HG02970 (cell line): ENCODE data around the gene CCDC171.
"Not testable (repeated sequence)": the region's sequence is repeated elsewhere in the genome, so short reads cannot be mapped to it uniquely, and the experiment has no call there.

Source experiments
- ATAC-seq: cut with Tn5 transposase; IDR thresholded peaks from one replicate; pipeline ENCODE4 v1.9.1; 2021; ENCODE audit warnings: mild to moderate bottlenecking, moderate library complexity, moderate number of reproducible peaks; ENCODE audit not compliant: unreplicated experiment, low FRiP score

CCDC171 gene

DNA sequence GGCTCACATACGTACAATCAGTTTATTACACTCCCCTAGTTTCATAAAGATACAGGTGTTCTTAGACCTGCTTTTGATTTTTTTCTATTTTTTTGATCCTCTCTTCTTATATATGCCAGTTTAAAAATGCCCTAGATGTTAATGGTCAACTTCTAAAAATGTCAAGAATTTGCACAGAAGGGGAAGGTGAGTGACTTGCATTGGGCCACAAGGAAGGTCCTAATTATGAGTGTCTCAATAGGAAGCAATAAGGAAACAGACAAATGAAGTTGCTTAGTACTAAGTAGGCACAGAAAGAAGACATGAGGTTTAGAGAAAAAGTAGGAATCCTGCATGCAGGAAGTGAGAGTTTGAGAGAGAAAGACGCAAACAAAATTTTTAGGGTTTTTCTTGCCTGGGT lies 3.2 kb upstream of the CCDC171 start:
- no peak for ATAC-seq

DNA sequence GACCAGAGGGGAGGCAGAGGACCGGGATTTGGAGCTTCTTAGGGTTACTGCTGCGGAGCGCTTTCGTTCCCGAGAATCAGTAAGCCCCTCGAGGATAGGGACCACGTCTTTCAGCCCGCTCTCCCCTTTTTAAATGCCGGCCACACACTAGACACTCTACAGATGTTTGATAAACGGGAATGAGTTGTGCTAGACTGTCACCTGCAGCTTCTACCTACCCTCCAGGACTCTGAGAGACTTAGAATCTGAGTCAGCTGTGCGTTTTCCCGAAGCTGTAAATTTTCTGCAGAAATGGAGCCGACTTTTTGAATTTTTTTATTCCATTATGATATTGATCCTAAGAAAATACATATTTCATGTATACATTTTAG lies 670 bp downstream of the CCDC171 start:
- peak; percentile 2 for ATAC-seq

GRCh38 chr9:15570769-15571168 lies 17.9 kb downstream of the CCDC171 start:
- no peak for ATAC-seq

GRCh38 chr9:15572200-15572770 lies 19.4 kb downstream of the CCDC171 start:
- ATAC-seq, result no peak

- ATAC-seq, result no peak
Observed at GRCh38 chr9:15576350-15577050, 23.7 kb downstream of the CCDC171 start.

DNA sequence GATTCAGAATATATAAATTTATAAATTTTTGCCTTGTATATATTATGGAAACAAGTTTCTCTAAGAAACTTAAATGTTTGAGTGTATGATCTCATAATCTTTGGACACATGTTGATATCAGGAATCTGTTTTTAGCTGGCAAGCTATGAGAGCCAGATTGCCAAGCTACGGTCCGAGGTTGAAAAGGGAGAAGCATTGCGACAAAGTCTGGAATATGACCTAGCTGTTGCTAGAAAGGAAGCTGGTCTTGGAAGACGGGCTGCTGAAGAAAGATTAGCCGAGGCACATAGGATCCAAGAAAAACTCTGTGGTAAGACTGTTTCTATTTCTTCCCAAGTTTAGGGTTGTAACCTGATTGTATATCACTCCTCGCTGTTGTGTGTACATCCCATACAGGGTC lies 25.9 kb downstream of the CCDC171 start:
- no peak for ATAC-seq

GRCh38 chr9:15584379-15584778 lies 31.5 kb downstream of the CCDC171 start:
- no peak for ATAC-seq

GRCh38 chr9:15592317-15592716 lies 39.5 kb downstream of the CCDC171 start:
- no peak for ATAC-seq

- not testable (repeated sequence) for ATAC-seq
Observed at GRCh38 chr9:15592940-15593339, 40.1 kb downstream of the CCDC171 start.

GRCh38 chr9:15600666-15601330 lies 48.0 kb downstream of the CCDC171 start:
- ATAC-seq, result not testable (repeated sequence)

- no peak for ATAC-seq
Observed at GRCh38 chr9:15606643-15607472, 54.0 kb downstream of the CCDC171 start.

GRCh38 chr9:15612962-15613361 lies 60.1 kb downstream of the CCDC171 start:
- peak; percentile 56 for ATAC-seq

DNA sequence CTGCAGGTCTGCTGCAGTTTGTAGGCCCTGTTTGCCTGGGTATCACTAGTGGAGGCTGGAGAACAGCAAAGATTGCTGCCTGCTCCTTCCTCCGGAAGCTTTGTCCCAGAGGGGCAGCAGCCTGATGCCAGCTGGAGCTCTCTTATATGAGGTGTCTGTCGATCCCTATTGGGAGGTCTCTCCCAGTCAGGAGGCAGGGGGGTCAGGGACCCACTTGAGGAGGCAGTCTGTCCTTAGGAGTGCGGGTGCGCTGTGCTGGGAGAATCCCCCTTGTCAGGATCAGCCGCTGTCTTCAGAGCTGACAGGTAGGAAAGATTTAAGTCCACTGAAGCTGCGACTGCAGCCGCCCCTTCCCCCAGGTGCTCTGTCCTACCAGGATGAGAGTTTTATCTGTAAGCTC lies 64.9 kb downstream of the CCDC171 start:
- no peak for ATAC-seq

DNA sequence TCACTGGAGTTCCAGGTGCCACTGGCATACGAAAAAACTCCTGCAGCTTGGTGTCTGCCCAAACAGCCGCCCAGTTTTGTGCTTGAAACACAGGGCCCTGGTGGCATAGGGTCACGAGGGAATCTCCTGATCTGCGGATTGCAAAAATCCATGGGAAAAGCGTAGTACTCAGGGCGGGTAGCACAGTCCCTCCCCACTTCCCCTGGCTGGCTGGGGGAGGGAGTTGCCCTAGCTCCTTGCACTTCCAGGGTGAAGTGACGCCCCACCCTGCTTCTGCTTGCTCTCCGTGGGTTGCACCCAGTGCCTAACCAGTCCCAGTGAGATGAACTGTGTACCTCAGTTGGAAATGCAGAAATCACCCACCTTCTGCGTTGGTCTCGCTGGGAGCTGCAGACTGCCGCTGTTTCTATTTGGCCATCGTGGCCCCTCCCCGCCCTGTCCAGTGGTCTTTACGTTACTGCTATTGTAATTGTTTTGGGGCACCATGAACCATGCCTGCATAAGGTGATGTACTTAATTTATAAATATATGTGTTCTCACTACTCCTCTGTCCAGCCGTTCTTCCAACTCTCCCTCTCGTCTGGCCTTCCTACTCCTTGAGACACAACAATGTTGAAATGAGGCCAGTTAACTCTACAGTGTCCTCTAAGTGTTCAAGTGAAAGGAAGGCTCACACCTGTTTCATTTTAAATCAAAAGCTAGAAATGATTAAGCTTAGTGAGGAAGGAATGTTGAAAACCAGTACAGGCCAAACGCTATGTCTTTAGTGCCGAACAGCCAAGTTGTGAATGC lies 65.9 kb downstream of the CCDC171 start:
- no peak for ATAC-seq

GRCh38 chr9:15622318-15622971 lies 69.6 kb downstream of the CCDC171 start:
- ATAC-seq, result no peak

- no peak for ATAC-seq
Observed at GRCh38 chr9:15635752-15636151, 82.9 kb downstream of the CCDC171 start.

- no peak for ATAC-seq
Observed at GRCh38 chr9:15640121-15640520, 87.3 kb downstream of the CCDC171 start.

- no peak for ATAC-seq
Observed at GRCh38 chr9:15641291-15641690, 88.4 kb downstream of the CCDC171 start.

DNA sequence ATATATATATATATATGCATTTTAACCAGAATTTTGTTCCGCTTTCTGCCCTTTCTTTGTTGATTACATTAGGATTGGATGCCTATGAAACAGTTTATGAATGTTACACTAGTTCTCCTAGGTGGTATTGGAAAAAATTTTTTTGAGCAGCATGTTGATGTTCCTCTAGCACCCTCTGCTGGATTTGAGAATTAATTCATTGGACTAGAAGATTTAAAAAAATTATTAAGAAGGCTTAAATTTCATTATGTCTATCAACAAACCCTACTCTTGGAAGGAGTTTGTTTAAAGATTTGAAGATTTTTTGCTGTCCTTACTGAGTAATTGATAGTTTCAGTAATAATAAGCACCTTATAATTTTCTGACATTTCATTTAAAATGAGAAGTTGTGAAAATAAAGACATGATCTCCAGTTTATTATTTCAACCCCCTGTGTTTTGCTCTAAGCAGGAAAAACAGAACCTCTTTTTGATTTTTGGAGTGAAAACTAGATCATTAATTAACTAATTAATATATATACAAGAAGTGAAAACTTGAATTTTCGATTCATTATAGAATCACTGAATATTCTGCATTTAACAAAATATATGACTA lies 89.6 kb downstream of the CCDC171 start:
- ATAC-seq, result no peak
